ENCODE measurements around the gene ZBTB7C.

- no peak for TF ChIP-seq CTCF (conservative IDR thresholded peaks at IDR 0.05; ENCODE audit: low read depth, low read length)
- TF ChIP-seq RFX5 (IDR thresholded peaks at IDR 0.05; ENCODE audit: low read depth, low read length) = no peak
- TF ChIP-seq CHD1 (IDR thresholded peaks at IDR 0.05; ENCODE audit: low read depth, low read length) = no peak
- no peak for TF ChIP-seq MXI1 (IDR thresholded peaks at IDR 0.05; ENCODE audit: borderline replicate concordance, low read depth, low read length)
Measured at GRCh38 chr18:48129621-48130082, 279.5 kb downstream of the ZBTB7C start.
